NB4 (cell line): ENCODE data around the gene NBEAL2.
A peak's percentile ranks its signal among the peaks of the same experiment; 100 is the strongest.

Source experiments
- DNase-seq: peaks from one replicate; pipeline ENCODE4 v3.0.0; 2010; ENCODE audit warnings: low read depth
- H3K4me3 ChIP-seq: one replicate; pipeline ENCODE4 v1.5.1; 2011; ENCODE audit warnings: mild to moderate bottlenecking, low read depth, low read length, moderate library complexity
- MAX ChIP-seq: IDR thresholded peaks from 2 replicates; pipeline ENCODE4 v1.6.1; 2011; ENCODE audit warnings: low read depth, low read length
- MYC ChIP-seq: IDR thresholded peaks from 2 replicates; pipeline ENCODE4 v1.6.1; 2011; ENCODE audit warnings: low read depth, low read length
- POLR2A ChIP-seq: IDR thresholded peaks from 2 replicates; pipeline ENCODE4 v1.6.1; 2011; ENCODE audit warnings: mild to moderate bottlenecking; ENCODE audit not compliant: insufficient read length; ENCODE audit errors: extremely low read depth
- TF ChIP-seq, protein P1 (sequence below): IDR thresholded peaks from one replicate; pipeline ENCODE4 v1.5.1; 2012; ENCODE audit warnings: low read depth, low read length

The NBEAL2 gene

DNA sequence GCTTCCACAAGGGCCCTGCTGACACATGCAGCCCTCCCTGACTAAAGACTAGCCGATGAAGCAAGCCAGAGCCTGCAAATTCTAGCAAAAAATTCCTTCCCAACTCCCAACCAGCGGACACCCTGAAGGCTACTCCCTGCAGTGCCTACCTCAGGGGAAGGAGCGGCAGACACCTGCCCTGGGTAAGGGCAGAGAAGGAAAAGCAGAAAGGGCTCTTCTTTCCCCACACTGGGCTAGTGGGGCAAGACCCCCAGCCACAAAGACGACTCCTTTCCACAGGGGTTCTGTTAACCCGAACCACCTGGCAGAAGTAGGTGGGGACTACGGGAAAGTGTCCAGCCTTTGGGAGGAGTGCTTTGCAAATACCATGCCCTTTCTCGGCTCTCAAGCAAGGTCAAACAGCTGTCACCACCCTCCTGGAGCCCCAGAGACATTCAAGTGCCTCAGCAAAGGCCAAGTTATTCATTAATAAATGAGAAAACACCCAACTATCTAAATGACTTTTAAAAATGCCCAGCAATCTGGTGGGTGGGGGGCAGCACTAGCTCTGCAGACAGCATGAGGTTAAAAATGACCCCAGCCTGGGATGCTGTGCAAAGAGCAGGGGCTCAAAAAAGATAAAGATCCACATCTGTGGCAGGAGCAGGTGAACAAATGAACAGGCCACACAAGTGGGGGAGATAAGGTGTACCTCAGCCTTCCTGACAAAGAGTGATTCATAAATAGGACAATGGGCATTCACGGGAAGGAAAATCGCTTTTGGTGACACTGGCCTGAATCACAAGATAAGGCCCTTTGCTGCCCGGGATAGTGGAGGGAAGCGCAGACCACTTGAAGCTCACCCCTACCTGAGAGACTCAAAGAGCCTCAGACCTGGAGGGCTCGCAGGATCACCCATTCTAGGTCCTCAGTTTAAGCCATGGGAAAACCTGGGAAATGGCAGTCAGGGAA lies 36.0 kb upstream of the NBEAL2 start:
- TF ChIP-seq MAX: no peak
- TF ChIP-seq POLR2A: no peak
- no peak for TF ChIP-seq MYC
- TF ChIP-seq, protein P1, sequence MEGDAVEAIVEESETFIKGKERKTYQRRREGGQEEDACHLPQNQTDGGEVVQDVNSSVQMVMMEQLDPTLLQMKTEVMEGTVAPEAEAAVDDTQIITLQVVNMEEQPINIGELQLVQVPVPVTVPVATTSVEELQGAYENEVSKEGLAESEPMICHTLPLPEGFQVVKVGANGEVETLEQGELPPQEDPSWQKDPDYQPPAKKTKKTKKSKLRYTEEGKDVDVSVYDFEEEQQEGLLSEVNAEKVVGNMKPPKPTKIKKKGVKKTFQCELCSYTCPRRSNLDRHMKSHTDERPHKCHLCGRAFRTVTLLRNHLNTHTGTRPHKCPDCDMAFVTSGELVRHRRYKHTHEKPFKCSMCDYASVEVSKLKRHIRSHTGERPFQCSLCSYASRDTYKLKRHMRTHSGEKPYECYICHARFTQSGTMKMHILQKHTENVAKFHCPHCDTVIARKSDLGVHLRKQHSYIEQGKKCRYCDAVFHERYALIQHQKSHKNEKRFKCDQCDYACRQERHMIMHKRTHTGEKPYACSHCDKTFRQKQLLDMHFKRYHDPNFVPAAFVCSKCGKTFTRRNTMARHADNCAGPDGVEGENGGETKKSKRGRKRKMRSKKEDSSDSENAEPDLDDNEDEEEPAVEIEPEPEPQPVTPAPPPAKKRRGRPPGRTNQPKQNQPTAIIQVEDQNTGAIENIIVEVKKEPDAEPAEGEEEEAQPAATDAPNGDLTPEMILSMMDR: no peak
- H3K4me3 ChIP-seq: no peak overlapping the region
- no peak for DNase-seq

GRCh38 chr3:46944191-46944590 lies 35.3 kb upstream of the NBEAL2 start:
- no peak for TF ChIP-seq POLR2A
- TF ChIP-seq, protein P1: no peak
- TF ChIP-seq MYC: no peak
- no peak for TF ChIP-seq MAX
- H3K4me3 ChIP-seq: no peak overlapping the region
- DNase-seq: no peak

DNA sequence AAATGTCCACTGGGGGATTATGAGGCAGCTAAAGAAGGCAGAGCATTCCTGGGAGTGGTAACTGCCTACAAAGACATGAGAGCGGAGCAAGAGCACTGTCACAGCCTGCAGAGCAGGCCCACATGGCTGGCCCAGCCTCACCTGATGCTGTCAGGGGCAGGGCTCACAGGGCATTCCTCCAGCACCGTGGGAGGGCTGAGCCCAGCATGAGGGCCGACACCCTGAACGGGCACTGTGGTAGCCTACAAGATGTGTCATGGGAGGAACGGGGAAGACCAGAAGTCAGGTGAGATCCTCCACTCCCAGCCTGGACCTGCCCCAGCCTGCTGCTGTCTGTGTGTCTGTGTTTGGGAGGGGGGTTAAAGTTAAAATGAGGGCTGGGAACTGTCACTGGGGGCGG lies 33.0 kb upstream of the NBEAL2 start:
- no peak for TF ChIP-seq MAX
- no peak for TF ChIP-seq POLR2A
- TF ChIP-seq, protein P1: no peak
- no peak for TF ChIP-seq MYC
- no peak for DNase-seq
- no peak overlapping the region for H3K4me3 ChIP-seq

GRCh38 chr3:46946856-46947545 lies 32.5 kb upstream of the NBEAL2 start:
- peak; percentile 85 for DNase-seq
- H3K4me3 ChIP-seq: no peak overlapping the region
- TF ChIP-seq, protein P1: no peak
- no peak for TF ChIP-seq POLR2A
- no peak for TF ChIP-seq MYC
- TF ChIP-seq MAX: no peak

GRCh38 chr3:46947546-46947901 lies 31.9 kb upstream of the NBEAL2 start:
- no peak for TF ChIP-seq POLR2A
- TF ChIP-seq MAX: no peak

More at GRCh38 chr3:46947546-46947901, 31.9 kb upstream of the NBEAL2 start:
- no peak for DNase-seq
- H3K4me3 ChIP-seq: no peak overlapping the region
